GM23338 (cell line): Measurements from ENCODE around the gene PPM1J. TPM values are rescaled to one million over a fixed set of nuclear protein-coding genes. Genes with fewer than 3 reads are reported as not detected.

ENCODE experiments used
- ATAC-seq: fragments of 200-7000 bp; cut with Tn5 transposase; 3 replicates; pipeline ENCODE4 v1.9.1; 2020
- DNase-seq: peaks from one replicate; pipeline ENCODE4 v3.0.0-alpha.2; 2015; ENCODE audit warnings: low spot score
- H2AFZ ChIP-seq: fragments of 200-600 bp; sonication (generic); 2 replicates; pipeline ENCODE4 v1.8.0; 2016; ENCODE audit warnings: antibody characterized with exemption, mild to moderate bottlenecking, moderate library complexity
- H3F3A ChIP-seq: fragments of 200-600 bp; sonication (generic); replicated peaks from 2 replicates; pipeline ENCODE4 v1.8.0; 2017; ENCODE audit warnings: antibody characterized with exemption, mixed run types, low read depth
- H3K27ac ChIP-seq: fragments of 200-600 bp; sonication (generic); 2 replicates; pipeline ENCODE4 v1.6.1; 2016; ENCODE audit warnings: low read depth
- H3K27me3 ChIP-seq: fragments of 200-600 bp; sonication (generic); 2 replicates; pipeline ENCODE4 v1.8.0; 2016; ENCODE audit warnings: mild to moderate bottlenecking, mixed run types, moderate library complexity; ENCODE audit not compliant: insufficient read depth
- H3K36me3 ChIP-seq: fragments of 200-600 bp; sonication (generic); 2 replicates; pipeline ENCODE4 v1.8.0; 2016; ENCODE audit warnings: mild to moderate bottlenecking; ENCODE audit not compliant: insufficient read depth
- H3K4me1 ChIP-seq: fragments of 200-600 bp; sonication (generic); 2 replicates; pipeline ENCODE4 v1.8.0; 2016; ENCODE audit warnings: mild to moderate bottlenecking, moderate library complexity; ENCODE audit not compliant: insufficient read depth
- H3K4me2 ChIP-seq: fragments of 200-600 bp; sonication (generic); 2 replicates; pipeline ENCODE4 v1.7.1; 2017; ENCODE audit warnings: mixed run types
- H3K4me3 ChIP-seq: fragments of 200-600 bp; sonication (generic); 2 replicates; pipeline ENCODE4 v1.6.1; 2016; ENCODE audit warnings: mixed run types
- H3K79me2 ChIP-seq: fragments of 200-600 bp; sonication (generic); replicated peaks from 2 replicates; pipeline ENCODE4 v1.8.0; 2017; ENCODE audit warnings: mild to moderate bottlenecking; ENCODE audit not compliant: insufficient read depth
- H3K9me2 ChIP-seq: fragments of 200-600 bp; sonication (generic); 2 replicates; pipeline ENCODE4 v1.8.0; 2017; ENCODE audit not compliant: insufficient read depth
- H4K20me1 ChIP-seq: fragments of 200-600 bp; sonication (generic); replicated peaks from 2 replicates; pipeline ENCODE4 v1.8.0; 2017; ENCODE audit warnings: mild to moderate bottlenecking; ENCODE audit not compliant: insufficient read depth
- H3K27ac Mint-ChIP-seq: 2 replicates; pipeline ENCODE4 v1.8.0; 2020; ENCODE audit warnings: inconsistent platforms, mild to moderate bottlenecking, moderate library complexity, mixed read lengths
- H3K27me3 Mint-ChIP-seq: 3 replicates; pipeline ENCODE4 v1.8.0; 2022; ENCODE audit warnings: low read depth, mild to moderate bottlenecking, moderate library complexity, mixed read lengths, inconsistent platforms; ENCODE audit not compliant: insufficient read depth, poor library complexity
- H3K36me3 Mint-ChIP-seq: 3 replicates; pipeline ENCODE4 v1.8.0; 2021; ENCODE audit warnings: low read depth, mild to moderate bottlenecking, inconsistent platforms, moderate library complexity, mixed read lengths
- H3K4me1 Mint-ChIP-seq: 3 replicates; pipeline ENCODE4 v1.8.0; 2020; ENCODE audit warnings: mild to moderate bottlenecking, inconsistent platforms, mixed read lengths
- H3K4me3 Mint-ChIP-seq: 3 replicates; pipeline ENCODE4 v1.8.0; 2021; ENCODE audit warnings: moderate library complexity, mild to moderate bottlenecking, inconsistent platforms, mixed read lengths
- H3K9me3 Mint-ChIP-seq: 3 replicates; pipeline ENCODE4 v1.8.0; 2020; ENCODE audit warnings: moderate library complexity, mild to moderate bottlenecking, inconsistent platforms, mixed read lengths
- CREB1 ChIP-seq: fragments of 250-450 bp; sonication (Bioruptor Pico); IDR thresholded peaks from 2 replicates; pipeline ENCODE4 v1.5.0; 2020; ENCODE audit warnings: low read depth, mild to moderate bottlenecking, moderate library complexity
- CTCF ChIP-seq, 2 experiments: fragments of 200-600 bp in 1 of 2; sonication (generic) in 1 of 2; conservative IDR thresholded peaks; 2 replicates each; pipeline versions ENCODE4 v1.5.1 to v1.6.1; 2016 to 2017; ENCODE audit warnings: antibody characterized with exemption in 2 of 2, low read depth in 2 of 2, mild to moderate bottlenecking in 2 of 2, moderate library complexity in 1 of 2
- ETS1 ChIP-seq: IDR thresholded peaks from 2 replicates; pipeline ENCODE4 v1.6.1; 2016; ENCODE audit warnings: antibody characterized with exemption
- EZH2 ChIP-seq: fragments of 200-600 bp; sonication (generic); IDR thresholded peaks from one replicate; pipeline ENCODE4 v1.8.0; 2017; ENCODE audit warnings: antibody characterized with exemption, mild to moderate bottlenecking, low read depth; ENCODE audit not compliant: unreplicated experiment
- POLR2AphosphoS5 ChIP-seq: IDR thresholded peaks from 2 replicates; pipeline ENCODE4 v1.6.1; 2016; ENCODE audit warnings: antibody characterized with exemption, low read depth
- REST ChIP-seq: IDR thresholded peaks from one replicate; pipeline ENCODE4 v1.6.1; 2018; ENCODE audit warnings: antibody characterized with exemption; ENCODE audit not compliant: unreplicated experiment
- STAT1 ChIP-seq: IDR thresholded peaks from one replicate; pipeline ENCODE4 v1.6.1; 2016; ENCODE audit warnings: antibody characterized with exemption; ENCODE audit not compliant: unreplicated experiment
- ZNF114 ChIP-seq: fragments of 250-450 bp; sonication (Bioruptor Pico); IDR thresholded peaks from 2 replicates; pipeline ENCODE4 v1.5.0; 2020; ENCODE audit warnings: mild to moderate bottlenecking, moderate library complexity
- polyA plus RNA-seq: library from polyadenylated mRNA; unstranded; fragments of >200 nt; fragmentation: Nextera tagmentation; extraction: Ambion mirVana; gene quantifications from 2 replicates; pipeline ENCODE4 v1.2.1, GENCODE V29; 2016
- total RNA-seq: library from RNA; depleted of rRNA; stranded (reverse); fragments of >200 nt; shearing (Covaris generic); gene quantifications from 2 replicates; pipeline ENCODE4 v1.2.3, GENCODE V29; 2014

Gene PPM1J
- total and polyA plus RNA-seq, 2 experiments from 2014 or later, result 19.0 to 22.4 TPM

GRCh38 chr1:112700290-112701226, 14.6 kb downstream of the PPM1J start:
- Histone ChIP-seq H3K4me1 (peaks cover 59% of the 10 kb centered on the region), H3K4me3 (peak overlapping the region; percentile 26; the same call in 1 of the 2 replicates), H3K9me2 (no peaks in the 10 kb centered on the region), H3K27ac (no peak overlapping the region), H3K4me2 (peak overlapping the region; percentile 69), H4K20me1 (peaks cover 25% of the 10 kb centered on the region), H3K36me3 (peaks cover 4% of the 10 kb centered on the region; the same call in 1 of the 2 replicates), H3K79me2 (peaks cover 10% of the 10 kb centered on the region; the same call in 1 of the 2 replicates), H3K27me3 (peaks cover 29% of the 10 kb centered on the region), H3F3A (peaks cover 7% of the 10 kb centered on the region; the same call in 1 of the 2 replicates), H2AFZ (no peak overlapping the region)
- peak overlapping the region; percentile 18 for H3K4me3 Mint-ChIP-seq
- H3K27ac Mint-ChIP-seq, result peak overlapping the region; percentile 52; the same call in 1 of the 2 replicates
- no peaks in the 10 kb centered on the region for H3K9me3 Mint-ChIP-seq
- peaks cover 61% of the 10 kb centered on the region for H3K36me3 Mint-ChIP-seq
- peak; percentile 56 for ATAC-seq
- TF ChIP-seq CTCF (conservative IDR thresholded peaks at IDR 0.05; ENCODE audit: low read depth in 2 of 2), result 0 out of 4 replicates have a peak, but pooled peaks of 1 of the 2 experiments have one; percentile 8
- TF ChIP-seq STAT1, result no peak
- TF ChIP-seq ETS1, result peak; percentile 24; the same call in 1 of the 2 replicates
- no peak for TF ChIP-seq ZNF114
- no peak for TF ChIP-seq EZH2
- TF ChIP-seq CREB1 (CRISPR knock-in tag), result peak; percentile 5; the same call in 1 of the 2 replicates
- TF ChIP-seq POLR2AphosphoS5, result peak; percentile 61
- DNase-seq, result peak; percentile 82
- peaks cover 46% of the 10 kb centered on the region for H3K27me3 Mint-ChIP-seq
- H3K4me1 Mint-ChIP-seq, result peaks cover 79% of the 10 kb centered on the region

GRCh38 chr1:112699425-112700144, 15.5 kb downstream of the PPM1J start:
- Histone ChIP-seq H3K4me2 (peak overlapping the region; percentile 69), H3K79me2 (peaks cover 9% of the 10 kb centered on the region; the same call in 1 of the 2 replicates), H2AFZ (no peak overlapping the region), H3K27me3 (peaks cover 29% of the 10 kb centered on the region), H3F3A (0 out of 2 replicates have a peak, but pooled peaks cover 3% of the 10 kb centered on the region), H3K4me1 (peaks cover 54% of the 10 kb centered on the region), H3K9me2 (no peaks in the 10 kb centered on the region), H4K20me1 (peaks cover 25% of the 10 kb centered on the region), H3K4me3 (no peak overlapping the region), H3K27ac (no peak overlapping the region), H3K36me3 (peaks cover 4% of the 10 kb centered on the region; the same call in 1 of the 2 replicates)
- DNase-seq (no peak), ATAC-seq (no peak)
- Mint-ChIP-seq H3K27ac (no peak overlapping the region), H3K9me3 (no peaks in the 10 kb centered on the region), H3K4me1 (peaks cover 69% of the 10 kb centered on the region), H3K4me3 (peak overlapping the region; percentile 11; the same call in 1 of the 3 replicates), H3K36me3 (peaks cover 69% of the 10 kb centered on the region), H3K27me3 (peaks cover 39% of the 10 kb centered on the region)
- TF ChIP-seq STAT1 (no peak), POLR2AphosphoS5 (no peak), CTCF (conservative IDR thresholded peaks at IDR 0.05; ENCODE audit: low read depth in 2 of 2) (no peak), REST (no peak), ETS1 (no peak)
